ENCODE data around the gene EFHC2. TPM values are rescaled to one million over a fixed set of nuclear protein-coding genes. Genes with fewer than 3 reads are reported as not detected.

Gene EFHC2
- polyA plus RNA-seq (2013, experiment 1 of 2; ENCODE audit: insufficient read length), result 0.17 TPM
- 0.09 TPM for polyA plus RNA-seq (2013, experiment 2 of 2; ENCODE audit: insufficient read length)

- DNase-seq, result no peak
Measured at GRCh38 chrX:44343412-44344141, at the start of gene EFHC2. Gene EFHC2 (minus strand): TSS chrX:44343672. CDS start chrX:44343588, 84 bp downstream.

GRCh38 chrX:44392767-44393166, 49.3 kb upstream of the EFHC2 start:
- no peak for DNase-seq

DNA sequence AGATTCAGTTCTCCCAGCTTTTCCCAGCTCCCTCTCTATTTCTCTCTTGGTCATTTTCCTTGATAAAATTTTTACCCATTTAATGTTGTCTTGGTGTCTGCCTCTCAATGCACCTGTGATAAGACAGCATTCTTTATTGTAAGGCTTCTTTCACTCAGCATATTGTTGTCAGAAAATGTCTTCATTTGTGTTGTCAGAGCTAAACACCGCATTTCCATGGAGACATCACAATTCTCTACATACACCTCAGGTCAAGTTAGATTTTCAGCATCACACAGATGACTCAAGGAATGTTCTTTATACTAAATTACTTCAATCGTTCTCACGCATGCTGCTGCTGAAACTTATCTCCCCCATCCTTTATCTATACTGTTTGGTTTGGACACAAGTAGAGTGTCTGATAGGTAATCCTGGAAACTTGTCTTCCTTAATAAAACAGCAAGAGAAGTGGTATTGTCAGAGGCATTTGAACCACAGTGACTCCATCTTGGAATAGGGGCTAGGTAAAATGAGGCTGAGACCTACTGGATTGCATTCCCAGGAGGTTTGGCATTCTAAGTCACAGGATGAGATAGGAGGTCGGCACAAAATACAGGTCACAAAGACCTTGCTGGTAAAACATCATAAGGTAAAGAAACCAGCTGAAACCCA, 41.3 kb upstream of the EFHC2 start:
- no peak for DNase-seq

DNA sequence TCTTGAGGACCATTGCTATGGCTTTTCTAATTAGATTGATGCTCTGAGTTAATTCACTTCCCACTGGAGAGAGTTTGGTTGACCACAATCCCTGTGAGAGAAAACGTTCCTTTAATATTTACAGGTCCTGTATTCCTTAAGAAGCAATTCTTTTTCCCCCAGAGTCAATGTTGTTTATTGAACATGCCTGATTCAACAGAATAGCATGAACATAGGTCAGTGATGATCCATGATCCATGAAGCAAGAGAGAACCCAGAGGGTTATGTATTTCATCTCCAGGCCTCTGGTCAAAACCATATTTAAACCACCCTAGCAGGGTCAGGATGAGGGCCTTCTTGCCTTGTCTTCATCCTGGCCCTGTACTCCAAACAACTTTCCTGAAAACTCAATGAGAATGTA, 39.4 kb upstream of the EFHC2 start:
- DNase-seq, result no peak

DNA sequence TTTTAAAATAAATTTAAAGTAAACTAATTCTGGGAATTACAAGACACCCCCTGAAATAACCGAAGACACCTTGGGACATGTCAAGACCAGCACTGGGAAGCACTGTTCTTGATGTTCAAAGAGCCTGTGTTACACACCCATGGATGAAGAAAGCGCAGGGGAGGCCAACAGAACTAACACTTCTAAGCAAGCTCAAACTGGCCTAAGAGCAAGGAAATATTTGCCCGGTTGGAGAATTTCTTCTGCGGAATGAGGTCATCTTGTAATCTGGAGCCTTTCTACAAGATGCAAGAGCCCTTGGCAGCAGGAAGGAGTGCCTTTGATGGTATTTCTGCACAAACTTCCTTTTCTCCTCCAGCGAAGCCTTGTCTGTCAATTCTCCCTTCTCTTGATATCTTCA, 9.3 kb upstream of the EFHC2 start:
- no peak for DNase-seq

DNA sequence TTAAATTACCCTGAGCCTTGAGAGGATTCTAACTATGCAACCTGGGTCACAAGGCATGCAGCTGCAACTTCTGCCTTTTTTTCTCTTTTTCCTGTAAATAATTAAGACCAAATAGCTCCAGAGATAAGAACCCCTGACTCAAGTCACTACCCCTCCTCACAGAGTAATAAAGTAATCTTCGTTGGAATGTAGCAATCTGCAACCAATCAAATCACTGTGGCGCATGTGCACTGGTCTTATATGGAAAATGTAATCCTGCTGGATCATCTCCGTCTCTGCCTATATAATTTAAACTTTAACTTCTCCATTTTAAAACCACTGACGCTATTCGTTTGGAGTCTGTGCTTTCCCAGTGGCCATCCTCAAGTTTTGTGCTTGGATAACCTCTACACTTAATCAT, 6.1 kb upstream of the EFHC2 start:
- DNase-seq, result no peak

DNA sequence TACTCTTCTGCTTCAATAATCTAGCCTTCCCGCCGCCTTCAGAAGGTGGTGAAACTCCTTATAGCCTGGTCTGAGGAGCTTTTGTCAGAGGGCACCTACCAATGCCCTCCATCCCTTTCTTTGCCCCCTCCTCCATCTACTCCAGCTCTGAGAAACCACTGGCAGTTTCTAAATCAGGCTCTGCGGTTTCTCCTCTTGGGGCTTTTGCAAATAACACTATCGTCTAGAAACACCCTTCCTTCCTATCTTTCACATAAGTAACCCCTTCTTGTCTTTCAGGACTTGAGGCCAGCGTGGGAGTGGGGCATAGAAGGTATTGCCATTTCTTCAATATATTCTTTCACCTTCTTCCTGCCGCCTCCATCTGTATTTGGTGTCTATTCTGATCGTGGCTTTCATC, 1.2 kb upstream of the EFHC2 start:
- no peak for DNase-seq

- DNase-seq, result no peak
Measured at GRCh38 chrX:44344194-44344593, 722 bp upstream of the EFHC2 start.

- no peak for DNase-seq
Measured at GRCh38 chrX:44342866-44343265, 606 bp downstream of the EFHC2 start.

DNA sequence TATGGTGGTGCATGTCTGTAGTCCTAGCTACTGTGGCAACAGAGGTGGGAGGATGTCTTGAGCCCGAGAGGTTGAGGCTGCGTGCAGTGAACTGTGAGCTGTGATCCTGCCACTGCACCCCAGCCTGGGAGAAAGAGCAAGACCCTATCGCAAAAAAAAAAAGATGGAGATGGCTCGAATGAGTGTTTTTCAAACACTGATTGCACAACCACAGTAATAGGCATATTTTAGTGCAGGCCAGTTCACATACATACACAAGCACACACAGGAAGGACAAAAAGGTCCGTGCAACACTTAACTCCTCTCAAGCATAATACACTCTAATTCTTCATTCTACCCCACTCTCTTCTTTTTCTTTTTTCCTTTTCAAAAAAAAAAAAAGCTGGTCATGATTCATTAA, 5.1 kb downstream of the EFHC2 start:
- DNase-seq, result no peak

DNA sequence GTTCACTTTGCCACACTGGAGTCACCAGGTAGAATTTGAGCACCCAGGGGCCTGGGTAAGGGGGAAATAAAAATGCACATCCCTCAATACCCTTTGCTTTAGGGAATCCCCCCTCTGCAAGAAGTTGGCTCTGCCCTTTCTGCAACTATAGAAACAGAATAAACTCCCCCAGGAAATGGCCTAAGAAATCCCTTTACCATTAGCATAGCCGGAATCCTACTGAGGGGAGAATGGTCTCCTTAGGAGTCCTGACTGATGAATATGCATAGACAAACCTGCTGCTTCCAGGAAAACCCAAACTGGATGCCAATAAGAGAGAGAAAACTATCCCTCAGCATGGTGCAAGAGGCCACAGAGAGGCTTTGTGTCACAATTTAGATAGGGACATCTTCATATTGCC, 11.0 kb downstream of the EFHC2 start:
- no peak for DNase-seq

DNA sequence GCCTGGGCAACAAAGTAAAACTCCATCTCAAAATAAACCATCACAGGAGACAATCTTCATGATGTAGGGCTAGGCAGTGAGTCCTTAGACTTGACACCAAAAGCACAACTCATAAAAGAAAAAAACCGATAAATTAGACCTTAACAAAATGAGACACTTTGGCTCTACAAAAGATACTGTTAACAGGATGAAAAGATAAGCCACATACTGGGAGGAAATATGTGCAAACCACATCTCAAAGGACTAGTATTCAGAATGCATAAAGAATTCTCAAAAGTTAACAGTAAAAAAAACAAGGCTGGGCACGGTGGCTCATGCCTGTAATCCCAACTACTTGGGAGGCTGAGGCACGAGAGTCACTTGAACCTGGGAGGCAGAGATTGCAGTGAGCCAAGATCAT, 13.2 kb downstream of the EFHC2 start:
- no peak for DNase-seq

DNA sequence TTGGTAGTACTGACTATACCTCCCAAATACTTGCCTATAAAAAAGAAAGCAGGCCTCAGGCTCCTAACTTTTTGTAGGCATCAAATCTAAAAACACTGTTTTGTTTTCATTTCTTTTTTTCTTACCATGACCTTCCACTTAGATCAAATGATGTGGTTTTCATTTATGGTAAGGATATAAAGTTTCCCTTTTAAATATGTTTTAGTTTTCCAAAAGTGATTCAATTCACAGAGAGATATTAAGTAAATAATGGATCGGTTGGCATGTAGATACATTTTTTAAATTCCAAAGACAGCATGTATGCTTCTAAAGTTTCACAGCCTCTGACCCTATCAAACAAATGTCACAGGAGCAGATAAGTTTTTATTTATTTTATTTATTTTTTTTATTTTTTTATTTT, 23.9 kb downstream of the EFHC2 start:
- no peak for DNase-seq

- no peak for DNase-seq
Measured at GRCh38 chrX:44317181-44317580, 26.3 kb downstream of the EFHC2 start.

DNA sequence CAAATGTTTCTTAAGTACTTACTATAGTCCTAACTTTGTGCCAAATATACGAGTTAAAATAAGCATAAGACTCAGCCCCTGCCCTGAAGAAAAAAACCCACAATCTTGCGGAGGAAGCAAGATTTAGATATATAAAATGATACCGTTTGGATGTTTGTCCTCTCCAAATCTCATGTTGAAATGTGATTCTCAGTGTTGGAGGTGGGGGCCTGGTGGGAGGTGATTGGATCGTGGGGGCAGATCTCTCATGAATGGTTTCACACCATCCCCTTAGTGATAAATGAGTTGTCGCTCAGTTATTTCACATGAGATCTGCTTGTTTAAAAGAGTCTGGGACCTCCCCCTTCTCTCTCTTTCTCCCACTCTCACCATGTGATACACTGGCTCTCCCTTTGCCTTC, 28.7 kb downstream of the EFHC2 start:
- DNase-seq, result no peak

GRCh38 chrX:44314259-44314734, 29.2 kb downstream of the EFHC2 start:
- peak; percentile 8 for DNase-seq

DNA sequence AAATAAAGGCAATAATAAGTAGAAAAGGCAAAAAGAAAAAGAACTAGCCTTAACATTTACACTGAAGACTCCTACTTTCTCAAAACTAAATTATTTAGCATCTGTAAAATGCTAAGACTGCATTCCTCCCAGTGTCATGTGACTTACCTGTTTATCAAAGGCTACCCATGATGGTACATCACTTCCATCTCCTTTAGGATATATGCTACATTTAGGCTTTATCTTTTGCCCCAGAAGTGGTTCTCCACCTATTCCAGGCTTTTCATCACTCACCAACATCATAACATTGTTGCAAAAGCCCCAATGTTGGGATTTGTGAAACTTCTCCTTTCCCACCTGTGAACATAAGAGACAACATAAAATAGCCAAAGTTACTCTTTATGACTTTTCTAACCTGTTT, 31.1 kb downstream of the EFHC2 start:
- DNase-seq, result no peak

DNA sequence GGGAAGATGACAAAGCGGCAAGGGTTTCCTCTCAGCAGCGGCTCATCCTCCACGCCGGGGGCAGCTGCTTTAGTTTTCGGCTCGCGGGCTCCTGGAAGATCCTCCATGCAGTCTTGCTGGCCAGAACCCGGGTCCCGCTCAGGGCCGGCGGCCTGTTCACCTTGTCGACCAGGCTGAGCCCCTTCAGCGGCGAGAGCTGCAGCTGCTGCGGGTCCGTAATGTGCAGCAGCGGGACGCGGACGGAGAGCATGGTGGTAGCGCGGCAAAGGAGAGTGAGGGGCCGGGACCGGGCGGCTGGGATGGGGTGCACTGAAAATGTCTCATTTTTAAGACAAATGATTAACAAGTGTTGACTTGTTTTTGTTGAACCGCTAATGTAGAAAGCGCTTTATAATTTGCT, 33.2 kb downstream of the EFHC2 start:
- DNase-seq, result no peak

- DNase-seq, result no peak
Measured at GRCh38 chrX:44308869-44309268, 34.6 kb downstream of the EFHC2 start.

GRCh38 chrX:44306356-44306755, 37.1 kb downstream of the EFHC2 start:
- DNase-seq, result no peak

- no peak for DNase-seq
Measured at GRCh38 chrX:44305921-44306320, 37.6 kb downstream of the EFHC2 start.

GRCh38 chrX:44303119-44303518, 40.4 kb downstream of the EFHC2 start:
- no peak for DNase-seq

GRCh38 chrX:44299177-44299576, 44.3 kb downstream of the EFHC2 start:
- no peak for DNase-seq

GRCh38 chrX:44291468-44292092, 51.9 kb downstream of the EFHC2 start:
- DNase-seq, result no peak
